ENCODE data around the gene NT5DC2.

DNA sequence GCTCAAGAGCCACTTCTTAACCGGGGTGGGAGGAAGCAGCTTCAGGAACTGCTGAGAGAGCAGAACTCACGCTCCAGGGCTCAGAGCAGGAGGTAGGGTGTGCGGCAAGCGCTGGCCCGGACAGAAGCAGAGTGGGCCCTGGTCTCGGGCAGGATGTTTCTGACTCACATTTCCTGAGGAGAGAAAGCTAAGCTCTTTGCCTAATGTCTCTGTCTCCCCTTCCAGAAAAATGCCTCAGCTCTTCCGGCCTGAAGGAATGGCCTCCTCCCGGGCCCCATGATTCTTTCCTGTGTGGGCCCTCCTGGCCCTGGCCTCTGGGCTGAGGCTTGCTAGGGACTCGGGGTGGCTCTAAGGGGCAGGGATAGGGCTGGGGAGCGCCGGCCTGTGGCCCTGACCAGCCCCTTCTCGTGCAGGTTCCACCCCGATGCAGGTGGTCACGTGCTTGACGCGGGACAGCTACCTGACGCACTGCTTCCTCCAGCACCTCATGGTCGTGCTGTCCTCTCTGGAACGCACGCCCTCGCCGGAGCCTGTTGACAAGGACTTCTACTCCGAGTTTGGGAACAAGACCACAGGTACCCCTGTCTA lies 42.6 kb downstream of the NT5DC2 start:
- TF ChIP-seq, protein P1, sequence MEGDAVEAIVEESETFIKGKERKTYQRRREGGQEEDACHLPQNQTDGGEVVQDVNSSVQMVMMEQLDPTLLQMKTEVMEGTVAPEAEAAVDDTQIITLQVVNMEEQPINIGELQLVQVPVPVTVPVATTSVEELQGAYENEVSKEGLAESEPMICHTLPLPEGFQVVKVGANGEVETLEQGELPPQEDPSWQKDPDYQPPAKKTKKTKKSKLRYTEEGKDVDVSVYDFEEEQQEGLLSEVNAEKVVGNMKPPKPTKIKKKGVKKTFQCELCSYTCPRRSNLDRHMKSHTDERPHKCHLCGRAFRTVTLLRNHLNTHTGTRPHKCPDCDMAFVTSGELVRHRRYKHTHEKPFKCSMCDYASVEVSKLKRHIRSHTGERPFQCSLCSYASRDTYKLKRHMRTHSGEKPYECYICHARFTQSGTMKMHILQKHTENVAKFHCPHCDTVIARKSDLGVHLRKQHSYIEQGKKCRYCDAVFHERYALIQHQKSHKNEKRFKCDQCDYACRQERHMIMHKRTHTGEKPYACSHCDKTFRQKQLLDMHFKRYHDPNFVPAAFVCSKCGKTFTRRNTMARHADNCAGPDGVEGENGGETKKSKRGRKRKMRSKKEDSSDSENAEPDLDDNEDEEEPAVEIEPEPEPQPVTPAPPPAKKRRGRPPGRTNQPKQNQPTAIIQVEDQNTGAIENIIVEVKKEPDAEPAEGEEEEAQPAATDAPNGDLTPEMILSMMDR (IDR thresholded peaks at IDR 0.05; ENCODE audit: low read depth, low read length) = no peak
- no peak for TF ChIP-seq EZH2phosphoT487 (IDR thresholded peaks at IDR 0.05; ENCODE audit: low read depth)

Data from OCI-LY3 (cell line).